HG03159 (cell line): Measurements from ENCODE around the gene PRRT1B.
"Not testable (repeated sequence)": the region's sequence is repeated elsewhere in the genome, so short reads cannot be mapped to it uniquely, and the experiment has no call there.

Experiments used
- ATAC-seq: cut with Tn5 transposase; IDR thresholded peaks from one replicate; pipeline ENCODE4 v1.9.1; 2021; ENCODE audit warnings: mild to moderate bottlenecking, moderate library complexity; ENCODE audit not compliant: unreplicated experiment

Gene PRRT1B

DNA sequence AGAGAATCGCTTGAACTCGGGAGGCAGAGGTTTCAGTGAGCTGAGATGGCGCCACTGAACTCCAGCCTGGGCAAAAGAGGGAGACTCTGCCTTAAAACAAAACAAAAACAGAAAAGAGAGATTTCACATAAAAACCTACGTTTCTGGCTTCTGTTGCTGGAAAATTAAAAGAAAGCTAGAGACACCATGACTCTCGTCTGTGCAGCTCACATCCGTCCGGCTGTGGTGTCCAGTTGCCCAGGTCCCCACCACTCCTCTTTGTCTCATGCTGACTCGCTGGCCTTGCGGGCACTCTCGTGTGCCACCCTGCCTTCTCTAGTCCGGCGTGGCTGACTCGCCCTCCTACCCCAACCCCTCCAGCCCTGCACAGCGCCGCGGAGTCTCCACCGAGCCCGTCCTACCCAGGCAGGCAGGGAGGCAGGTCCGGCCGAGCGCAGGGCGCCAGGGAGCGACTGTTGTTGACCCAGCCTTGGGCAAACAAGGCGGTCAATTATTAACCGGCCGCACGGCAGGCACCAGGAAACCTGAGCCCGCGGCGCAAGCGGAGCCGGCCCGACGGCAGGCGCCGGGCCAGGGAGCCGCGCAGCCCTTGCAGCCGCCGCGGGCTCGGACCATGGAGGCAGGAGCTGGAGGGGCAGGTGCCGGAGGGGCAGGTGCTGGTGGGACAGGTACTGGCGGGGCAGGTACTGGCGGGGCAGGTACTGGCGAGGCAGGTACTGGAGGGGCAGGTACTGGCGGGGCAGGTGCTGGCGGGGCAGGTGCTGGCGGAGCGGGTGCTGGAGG lies at the start of gene PRRT1B:
PRRT1B (plus strand) TSS at position 521 of the 783 bp plus-strand sequence; CDS start at position 614, 93 bp downstream.
- no peak for ATAC-seq

GRCh38 chr9:131495785-131496184 lies 49.5 kb upstream of the PRRT1B start:
- ATAC-seq, result no peak

DNA sequence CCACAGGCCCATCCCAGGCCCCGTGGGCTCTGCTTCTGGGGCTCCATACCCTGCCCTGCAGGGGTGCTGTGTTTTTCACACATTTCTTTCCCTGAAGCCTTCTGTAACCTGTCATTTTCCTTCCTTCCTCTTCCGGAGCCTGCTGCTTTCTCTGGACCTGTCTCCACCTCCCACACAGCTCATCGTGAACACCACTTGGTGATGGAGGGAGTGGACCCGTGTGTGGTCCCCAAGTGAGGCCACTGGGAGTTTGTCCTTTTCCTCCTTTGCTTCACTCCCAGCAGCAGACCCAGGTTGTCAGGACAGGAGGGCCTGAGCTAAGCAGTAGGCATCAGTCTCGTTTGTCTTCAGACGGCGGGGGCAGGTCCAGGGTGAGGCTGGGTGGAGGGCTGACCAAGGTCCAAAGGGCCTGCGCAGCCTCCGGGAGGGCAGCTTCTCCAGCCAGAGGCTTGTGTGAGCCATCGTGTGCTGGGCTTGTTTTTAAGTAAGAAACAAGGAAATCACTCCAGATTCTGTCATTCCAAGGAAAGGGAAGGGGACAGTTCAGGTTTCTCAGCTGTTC lies 48.4 kb upstream of the PRRT1B start:
- no peak for ATAC-seq

- ATAC-seq, result no peak
These were observed 46.0 kb upstream of the PRRT1B start for GRCh38 chr9:131499254-131499767.

GRCh38 chr9:131500377-131500776 lies 44.9 kb upstream of the PRRT1B start:
- no peak for ATAC-seq

GRCh38 chr9:131500939-131501541 lies 44.3 kb upstream of the PRRT1B start:
- no peak for ATAC-seq

GRCh38 chr9:131502781-131503625 lies 42.3 kb upstream of the PRRT1B start, which contains the start of gene POMT1:
Gene POMT1, plus strand, starts transcription at chr9:131502918. Its CDS starts 1,301 bp downstream, at chr9:131504219.
- peak; percentile 82 for ATAC-seq

GRCh38 chr9:131503626-131504465 lies 41.5 kb upstream of the PRRT1B start:
- ATAC-seq, result no peak

DNA sequence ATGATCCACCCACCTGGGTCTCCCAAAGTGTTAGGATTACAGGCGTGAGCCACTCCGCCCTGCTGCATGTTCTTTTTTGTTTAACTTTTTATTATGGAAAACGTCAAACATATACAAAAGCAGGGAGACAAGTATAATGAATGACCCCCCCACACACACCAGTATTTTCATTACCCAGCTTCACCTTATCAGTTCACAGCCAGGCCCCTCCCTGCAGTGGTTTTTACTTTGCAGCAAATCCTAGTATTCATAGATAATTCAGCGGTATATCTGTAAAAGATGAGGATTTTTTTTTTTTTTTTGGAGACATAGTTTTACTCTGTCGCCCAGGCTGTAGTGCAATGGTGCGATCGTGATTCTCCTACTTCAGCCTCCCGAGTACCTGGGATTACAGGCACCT lies 40.3 kb upstream of the PRRT1B start:
- ATAC-seq, result no peak

GRCh38 chr9:131511416-131511815 lies 33.9 kb upstream of the PRRT1B start:
- ATAC-seq, result no peak

GRCh38 chr9:131511880-131512279 lies 33.4 kb upstream of the PRRT1B start:
- no peak for ATAC-seq

DNA sequence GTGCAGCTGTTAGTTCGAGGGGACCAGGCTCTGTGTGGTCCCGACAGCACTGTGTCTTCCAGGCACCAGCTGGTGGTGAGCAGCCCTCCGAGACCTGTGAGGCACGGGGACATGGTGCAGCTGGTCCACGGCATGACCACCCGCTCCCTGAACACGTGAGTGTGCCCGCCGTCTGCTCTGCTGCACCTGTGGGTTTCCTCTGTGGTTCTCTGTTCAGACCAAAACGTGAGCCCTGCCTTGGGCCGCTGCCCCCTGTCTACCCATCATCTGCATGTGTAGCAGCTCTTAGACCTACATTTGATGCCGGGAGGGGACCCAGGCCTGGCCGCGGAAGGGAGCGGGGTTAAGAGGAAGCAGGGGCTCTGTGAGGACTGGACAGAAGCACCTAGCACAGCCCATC lies 32.1 kb upstream of the PRRT1B start:
- no peak for ATAC-seq

DNA sequence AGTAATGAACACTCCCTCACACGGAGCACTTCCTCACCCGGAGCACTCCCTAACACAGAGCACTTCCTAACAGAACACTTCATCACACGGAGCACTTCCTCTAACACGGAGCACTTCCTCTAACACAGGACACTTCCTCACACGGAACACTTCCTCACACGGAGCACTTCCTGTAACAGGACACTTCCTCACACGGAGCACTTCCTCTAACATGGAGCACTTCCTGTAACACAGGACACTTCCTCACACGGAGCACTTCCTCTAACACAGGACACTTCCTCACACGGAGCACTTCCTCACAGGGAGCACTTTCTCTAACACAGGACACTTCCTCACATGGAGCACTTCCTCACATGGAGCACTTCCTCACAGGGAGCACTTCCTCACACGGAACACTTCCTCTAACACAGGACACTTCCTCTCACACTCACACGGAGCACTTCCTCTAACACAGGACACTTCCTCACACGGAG lies 29.7 kb upstream of the PRRT1B start:
- ATAC-seq, result not testable (repeated sequence)

DNA sequence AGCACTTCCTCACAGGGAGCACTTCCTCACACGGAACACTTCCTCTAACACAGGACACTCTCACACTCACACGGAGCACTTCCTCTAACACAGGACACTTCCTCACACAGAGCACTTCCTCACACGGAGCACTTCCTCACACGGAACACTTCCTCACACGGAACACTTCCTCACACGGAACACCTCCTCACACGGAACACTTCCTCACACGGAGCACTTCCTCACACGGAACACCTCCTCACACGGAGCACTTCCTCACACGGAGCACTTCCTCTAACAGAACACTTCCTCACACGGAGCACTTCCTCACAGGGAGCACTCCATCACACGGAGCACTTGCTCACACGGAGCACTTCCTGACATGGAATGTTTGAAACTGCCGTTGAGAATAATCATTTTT lies 29.2 kb upstream of the PRRT1B start:
- ATAC-seq, result no peak

- ATAC-seq, result no peak
These were observed 28.4 kb upstream of the PRRT1B start for GRCh38 chr9:131516930-131517329.

- ATAC-seq, result no peak
These were observed 27.5 kb upstream of the PRRT1B start for GRCh38 chr9:131517761-131518190.

DNA sequence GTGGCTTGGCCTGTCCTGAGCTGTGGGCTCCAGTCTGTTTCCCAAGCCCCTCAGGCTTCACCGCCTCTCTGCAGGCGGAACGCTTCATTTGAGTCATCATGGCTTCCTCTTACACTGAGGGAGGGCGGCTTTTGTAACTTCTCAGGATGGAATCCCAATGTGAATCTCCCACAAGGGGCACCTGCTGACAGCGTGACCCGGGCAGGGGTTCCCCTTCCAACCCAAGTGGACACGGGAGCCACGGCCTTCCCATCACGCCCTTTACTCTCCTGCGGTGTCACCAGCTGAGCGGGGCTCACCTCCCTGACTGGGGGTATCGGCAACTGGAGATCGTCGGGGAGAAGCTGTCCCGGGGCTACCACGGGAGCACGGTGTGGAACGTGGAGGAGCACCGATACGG lies 26.8 kb upstream of the PRRT1B start:
- ATAC-seq, result no peak

DNA sequence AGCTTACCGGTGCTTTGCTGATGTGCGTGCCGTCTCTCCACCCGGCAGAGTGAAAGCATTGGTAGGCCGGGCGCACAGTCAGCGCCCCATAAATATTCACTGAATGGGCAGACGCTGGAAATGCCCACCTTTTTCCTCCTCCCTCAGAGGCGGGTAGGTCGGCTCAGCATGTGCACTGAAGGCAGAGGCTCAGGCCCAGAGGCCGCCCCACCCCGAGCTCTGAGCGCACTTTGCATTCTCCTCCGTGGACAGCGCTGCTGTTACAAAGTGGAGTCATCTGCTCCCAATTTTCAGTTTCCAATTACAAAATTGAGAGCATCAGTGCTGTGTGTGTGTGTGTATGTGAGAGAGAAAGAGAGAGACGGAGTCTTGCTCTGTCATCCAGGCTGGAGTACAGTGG lies 24.8 kb upstream of the PRRT1B start:
- ATAC-seq, result no peak

- ATAC-seq, result no peak
These were observed 24.1 kb upstream of the PRRT1B start for GRCh38 chr9:131521203-131521602.

GRCh38 chr9:131521822-131522221 lies 23.5 kb upstream of the PRRT1B start:
- no peak for ATAC-seq
